Activated naive CD4-positive, alpha-beta T cell treated with anti-CD3 and anti-CD28 coated beads for 36 hours (primary cell): ENCODE data around the gene IL13RA1. TPM values are rescaled to one million over a fixed set of nuclear protein-coding genes. Genes with fewer than 3 reads are reported as not detected.
"Not testable (repeated sequence)": the region's sequence is repeated elsewhere in the genome, so short reads cannot be mapped to it uniquely, and the experiment has no call there.

Source experiments
- CTCF ChIA-PET: fragments of 350-600 bp; sonication (Branson Sonifier 250); formaldehyde crosslinking; loops from one replicate; lab custom pipeline; 2021; ENCODE audit warnings: antibody characterized with exemption; lab: Charles Lee
- DNase-seq: peaks from one replicate; pipeline ENCODE4 v3.0.0-alpha.2; 2020
- H3K27ac Mint-ChIP-seq: one replicate; pipeline ENCODE4 v1.8.0; 2021; ENCODE audit warnings: mild to moderate bottlenecking, mixed read lengths
- H3K27me3 Mint-ChIP-seq: one replicate; pipeline ENCODE4 v1.8.0; 2021; ENCODE audit warnings: low read depth, mixed read lengths
- H3K36me3 Mint-ChIP-seq: one replicate; pipeline ENCODE4 v1.8.0; 2021; ENCODE audit warnings: low read depth, mixed read lengths
- H3K4me1 Mint-ChIP-seq: one replicate; pipeline ENCODE4 v1.8.0; 2021; ENCODE audit warnings: low read depth, mixed read lengths
- H3K4me3 Mint-ChIP-seq: one replicate; pipeline ENCODE4 v1.8.0; 2021; ENCODE audit warnings: mild to moderate bottlenecking, moderate library complexity, mixed read lengths
- H3K9me3 Mint-ChIP-seq: one replicate; pipeline ENCODE4 v1.8.0; 2021; ENCODE audit warnings: mixed read lengths
- intact Hi-C: fragments of 100-400 bp; cut with micrococcal nuclease; formaldehyde crosslinking; loops from one replicate; pipeline ENCODE4 v1.15.1; 2023
- total RNA-seq, 2 experiments: library from RNA; stranded (reverse); gene quantifications; one replicate each; pipeline ENCODE4 v1.2.3, GENCODE V29; 2021

IL13RA1 gene
- total RNA-seq, result 1 to 10 TPM; 1.8 to 1.9 TPM

DNA sequence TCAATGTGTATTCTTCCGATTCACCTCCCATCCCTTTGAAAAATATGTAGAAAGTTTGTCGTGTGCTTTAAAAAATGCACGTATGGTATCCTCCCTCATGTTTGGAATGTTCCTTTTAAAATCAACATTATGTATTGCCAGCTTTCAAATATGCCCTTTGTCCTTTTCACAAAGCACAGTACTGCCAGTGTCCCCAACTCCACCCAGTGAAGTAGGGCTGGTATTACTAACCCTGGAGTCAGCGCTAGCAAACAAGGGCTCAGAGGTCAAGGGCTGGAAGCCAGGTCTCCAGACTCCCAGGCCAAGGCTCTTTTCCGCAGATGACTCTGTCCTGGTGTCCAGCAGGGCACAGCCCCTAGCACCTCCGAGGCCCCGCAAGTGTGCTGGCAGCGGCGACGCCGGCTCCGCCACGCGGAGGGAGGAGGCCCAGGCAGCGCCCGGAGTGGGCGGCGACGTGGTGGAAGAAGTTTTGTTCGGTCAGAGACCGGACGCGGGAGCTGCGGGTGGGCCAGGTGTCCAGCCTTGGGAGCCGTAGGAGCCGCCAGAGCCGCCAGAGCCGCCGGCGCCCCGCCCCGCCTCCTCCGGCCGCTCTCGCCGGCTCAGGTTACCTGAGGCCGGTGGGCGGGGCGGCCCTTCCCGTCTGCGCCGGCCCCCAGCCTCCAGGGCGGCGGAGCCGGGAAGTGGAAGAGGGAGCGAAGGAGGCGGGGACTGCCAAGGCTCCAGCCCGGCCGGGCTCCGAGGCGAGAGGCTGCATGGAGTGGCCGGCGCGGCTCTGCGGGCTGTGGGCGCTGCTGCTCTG is at the start of gene IL13RA1:
TSS of gene IL13RA1 (plus strand) at position 720 of the 799 bp plus-strand sequence. CDS start at position 753, 33 bp downstream.
- Mint-ChIP-seq H3K27ac (no peak within 1 kb of the TSS), H3K36me3 (no peaks in the 10 kb centered on the region), H3K4me1 (peaks cover 5% of the 10 kb centered on the region), H3K4me3 (peak within 1 kb of the TSS; percentile 54), H3K9me3 (no peaks in the 10 kb centered on the region), H3K27me3 (peaks cover 18% of the 10 kb centered on the region)
- intact Hi-C loops, result loop anchor here (5.0 kb wide), 1 partner anchor 95 kb away; no protein-coding TSS in a partner anchor
- CTCF ChIA-PET, result no interaction called here
- peak; percentile 38 for DNase-seq

DNA sequence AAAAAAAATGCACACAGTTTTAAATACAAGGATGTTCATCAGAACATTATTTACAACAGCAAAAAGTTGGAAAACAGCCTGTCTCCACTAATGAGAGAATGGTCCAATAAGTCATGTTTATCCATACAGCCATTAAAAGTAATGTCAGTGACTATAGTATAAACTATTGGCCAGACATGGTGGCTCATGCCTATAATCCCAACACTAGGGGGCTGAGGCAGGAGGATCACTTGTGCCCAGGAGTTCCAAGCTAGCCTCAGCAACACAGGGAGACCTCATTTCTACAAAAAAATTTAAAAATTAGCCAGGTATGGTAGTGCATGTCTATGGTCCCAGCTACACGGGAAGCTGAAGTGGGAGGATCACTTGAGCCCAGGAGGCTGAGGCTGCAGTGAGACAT is 48.1 kb upstream of the IL13RA1 start:
- H3K27me3 Mint-ChIP-seq, result no peaks in the 10 kb centered on the region
- no peaks in the 10 kb centered on the region for H3K9me3 Mint-ChIP-seq
- CTCF ChIA-PET, result no interaction called here
- H3K4me1 Mint-ChIP-seq, result peaks cover 2% of the 10 kb centered on the region
- peaks cover 3% of the 10 kb centered on the region for H3K36me3 Mint-ChIP-seq
- DNase-seq, result no peak
- H3K4me3 Mint-ChIP-seq, result no peak overlapping the region
- H3K27ac Mint-ChIP-seq, result no peak overlapping the region
- intact Hi-C loops, result no loop called here

DNA sequence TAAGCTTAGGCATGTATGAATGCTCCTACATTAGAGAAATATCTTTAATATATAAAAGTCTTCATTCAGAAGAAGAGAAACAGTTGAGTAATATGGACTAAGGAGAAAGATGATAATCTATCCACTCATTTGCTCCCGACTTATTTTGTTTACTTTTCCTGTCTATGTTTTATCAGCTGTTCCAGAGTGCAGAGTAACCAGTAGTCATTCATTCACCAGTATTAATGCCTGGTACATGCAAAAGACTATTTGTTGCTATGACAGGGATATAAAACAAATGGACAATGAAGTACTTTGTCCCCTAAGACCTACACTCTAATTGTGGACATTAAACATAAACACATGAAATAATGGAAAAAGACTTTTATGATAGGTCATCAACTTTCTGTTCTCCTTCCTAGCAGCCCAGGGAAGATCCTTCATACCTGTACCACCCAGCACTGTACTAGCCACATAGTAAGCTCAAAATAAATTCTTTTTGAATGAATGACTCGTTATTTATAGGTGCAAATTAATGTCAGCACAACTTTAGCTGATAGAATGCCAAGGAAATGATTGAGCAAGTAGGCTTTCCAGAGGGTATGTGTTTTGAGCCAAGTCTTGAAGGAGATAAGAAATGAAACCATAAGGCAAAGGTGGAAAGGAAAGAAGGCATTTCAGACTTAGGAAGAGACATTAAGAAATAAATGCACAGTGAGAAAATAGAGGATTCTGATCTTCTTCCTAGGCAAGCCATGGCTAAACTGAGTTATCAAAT is 45.0 kb upstream of the IL13RA1 start:
- intact Hi-C loops, result no loop called here
- CTCF ChIA-PET, result no interaction called here
- no peak overlapping the region for H3K4me3 Mint-ChIP-seq
- no peaks in the 10 kb centered on the region for H3K9me3 Mint-ChIP-seq
- no peaks in the 10 kb centered on the region for H3K27me3 Mint-ChIP-seq
- no peaks in the 10 kb centered on the region for H3K4me1 Mint-ChIP-seq
- H3K36me3 Mint-ChIP-seq, result peaks cover 3% of the 10 kb centered on the region
- DNase-seq, result no peak
- H3K27ac Mint-ChIP-seq, result peak overlapping the region; percentile 50

DNA sequence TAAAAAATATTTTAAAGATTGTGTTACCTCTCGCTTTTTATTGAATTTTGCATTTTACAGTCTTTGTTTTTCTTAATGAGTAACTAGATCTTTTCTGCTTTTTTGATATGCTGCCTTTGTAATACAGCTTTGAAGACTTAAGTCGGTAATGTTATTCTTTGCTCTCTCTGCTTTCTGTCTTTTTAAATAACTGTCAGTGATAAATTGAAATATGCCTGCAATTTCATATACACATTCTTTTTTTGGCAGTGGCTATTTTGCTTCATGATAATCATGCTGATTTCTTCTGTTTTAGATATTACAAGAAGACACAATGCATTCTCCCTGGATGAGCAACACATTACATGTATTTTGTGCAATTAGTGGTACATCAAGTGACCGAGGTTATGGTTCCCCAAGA is 42.0 kb upstream of the IL13RA1 start:
- Mint-ChIP-seq H3K27me3 (no peaks in the 10 kb centered on the region), H3K27ac (no peak overlapping the region), H3K4me1 (no peaks in the 10 kb centered on the region), H3K9me3 (no peaks in the 10 kb centered on the region), H3K4me3 (no peak overlapping the region), H3K36me3 (peaks cover 5% of the 10 kb centered on the region)
- DNase-seq, result no peak
- intact Hi-C loops, result no loop called here
- CTCF ChIA-PET, result no interaction called here

DNA sequence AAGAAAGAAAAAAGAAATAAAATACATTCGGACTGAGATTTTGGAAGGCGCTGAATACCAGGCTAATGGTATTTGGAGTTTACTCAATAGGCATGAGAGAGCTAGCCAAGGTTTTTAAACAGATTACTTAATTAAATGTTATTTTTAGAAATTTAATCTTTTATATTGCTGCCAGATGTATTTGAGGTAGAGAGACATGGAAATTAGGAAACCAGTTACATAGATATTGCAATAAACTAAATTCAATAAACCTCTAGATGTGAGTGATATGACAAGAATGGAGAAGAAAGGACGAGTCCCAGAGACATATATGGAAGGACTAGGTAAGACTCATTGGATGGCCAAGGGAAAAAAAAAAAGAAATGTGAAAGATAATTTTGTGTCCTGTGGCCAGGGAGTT is 38.5 kb upstream of the IL13RA1 start:
- H3K4me1 Mint-ChIP-seq, result no peaks in the 10 kb centered on the region
- no peak for DNase-seq
- CTCF ChIA-PET, result no interaction called here
- H3K36me3 Mint-ChIP-seq, result peaks cover 4% of the 10 kb centered on the region
- no peak overlapping the region for H3K4me3 Mint-ChIP-seq
- no peak overlapping the region for H3K27ac Mint-ChIP-seq
- H3K9me3 Mint-ChIP-seq, result no peaks in the 10 kb centered on the region
- H3K27me3 Mint-ChIP-seq, result no peaks in the 10 kb centered on the region
- intact Hi-C loops, result no loop called here

DNA sequence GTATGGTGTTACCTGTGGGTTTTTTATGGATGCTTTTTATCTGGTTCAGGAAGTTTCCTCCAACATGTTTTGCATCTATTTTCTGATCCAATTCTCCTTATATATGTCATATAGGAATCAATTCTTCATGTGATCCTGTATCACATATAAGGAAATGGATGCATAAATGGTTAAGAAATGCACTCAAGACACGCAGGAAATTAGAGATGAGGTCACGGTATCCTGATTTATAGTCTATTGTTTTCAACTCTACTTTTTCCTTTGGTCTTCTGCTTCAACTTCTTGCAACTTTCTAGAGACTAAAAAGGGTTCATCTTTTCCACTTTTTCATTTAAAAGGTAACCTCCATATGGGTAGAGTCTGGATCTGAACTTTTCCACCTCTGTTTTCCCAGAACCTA is 33.6 kb upstream of the IL13RA1 start:
- H3K4me1 Mint-ChIP-seq, result peaks cover 2% of the 10 kb centered on the region
- no peak for DNase-seq
- no peak overlapping the region for H3K27ac Mint-ChIP-seq
- H3K36me3 Mint-ChIP-seq, result no peaks in the 10 kb centered on the region
- intact Hi-C loops, result no loop called here
- CTCF ChIA-PET, result no interaction called here
- H3K27me3 Mint-ChIP-seq, result no peaks in the 10 kb centered on the region
- no peak overlapping the region for H3K4me3 Mint-ChIP-seq
- no peaks in the 10 kb centered on the region for H3K9me3 Mint-ChIP-seq

DNA sequence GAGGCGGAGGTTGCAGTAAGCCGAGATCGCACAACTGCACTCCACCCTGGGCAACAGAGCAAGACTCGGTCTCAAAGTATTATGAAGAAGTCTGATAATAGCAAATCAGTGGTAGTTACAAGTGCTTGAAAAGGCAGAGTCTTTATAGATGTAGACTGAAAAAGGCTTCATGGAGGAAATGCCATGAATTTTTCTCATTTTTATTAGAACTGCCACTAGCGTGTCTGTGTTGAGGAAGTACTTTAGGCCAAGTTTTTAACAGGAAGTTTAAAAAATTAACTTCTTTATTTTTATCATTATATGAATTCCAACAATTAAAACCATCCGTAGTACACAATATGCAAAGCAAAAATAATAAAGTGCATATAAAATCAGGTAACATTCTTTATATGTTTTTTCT is 32.8 kb upstream of the IL13RA1 start:
- DNase-seq, result no peak
- H3K27me3 Mint-ChIP-seq, result no peaks in the 10 kb centered on the region
- no peak overlapping the region for H3K4me3 Mint-ChIP-seq
- intact Hi-C loops, result no loop called here
- H3K9me3 Mint-ChIP-seq, result no peaks in the 10 kb centered on the region
- peaks cover 2% of the 10 kb centered on the region for H3K4me1 Mint-ChIP-seq
- H3K27ac Mint-ChIP-seq, result no peak overlapping the region
- H3K36me3 Mint-ChIP-seq, result no peaks in the 10 kb centered on the region
- CTCF ChIA-PET, result no interaction called here

DNA sequence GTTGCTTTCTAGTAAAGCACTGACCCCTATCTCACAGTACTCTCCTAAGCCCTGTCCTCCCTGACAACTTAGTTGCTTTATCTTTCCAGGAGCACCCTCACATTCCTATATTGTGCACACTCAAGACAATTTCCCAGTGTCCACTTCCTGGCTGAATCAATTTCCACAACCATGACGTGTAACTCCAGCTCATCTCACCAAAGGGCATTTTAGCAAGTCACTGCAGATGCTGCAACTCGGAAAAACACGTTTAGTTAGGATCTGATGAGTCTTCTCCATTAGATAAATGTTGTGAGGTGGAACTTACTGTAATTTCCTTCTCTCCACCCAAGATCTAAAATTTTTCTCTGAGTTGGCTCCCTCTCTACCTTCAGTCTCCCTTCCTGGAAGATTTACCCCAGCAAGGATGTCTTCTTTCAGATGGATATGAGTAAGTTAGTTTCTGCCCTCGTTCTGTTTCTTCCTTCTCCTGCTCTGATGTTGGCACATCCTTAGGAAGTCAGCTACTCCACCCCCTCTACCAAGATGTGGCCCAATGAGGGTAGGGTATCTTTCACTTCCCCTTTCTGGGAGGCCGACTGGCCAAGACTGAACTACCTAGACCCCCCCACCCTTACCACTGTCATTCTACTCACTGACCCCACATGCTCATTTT is 28.8 kb upstream of the IL13RA1 start:
- CTCF ChIA-PET, result no interaction called here
- Mint-ChIP-seq H3K36me3 (no peaks in the 10 kb centered on the region), H3K27ac (no peak overlapping the region), H3K4me1 (peaks cover 2% of the 10 kb centered on the region), H3K9me3 (no peaks in the 10 kb centered on the region), H3K27me3 (no peaks in the 10 kb centered on the region), H3K4me3 (no peak overlapping the region)
- DNase-seq, result no peak
- intact Hi-C loops, result no loop called here

DNA sequence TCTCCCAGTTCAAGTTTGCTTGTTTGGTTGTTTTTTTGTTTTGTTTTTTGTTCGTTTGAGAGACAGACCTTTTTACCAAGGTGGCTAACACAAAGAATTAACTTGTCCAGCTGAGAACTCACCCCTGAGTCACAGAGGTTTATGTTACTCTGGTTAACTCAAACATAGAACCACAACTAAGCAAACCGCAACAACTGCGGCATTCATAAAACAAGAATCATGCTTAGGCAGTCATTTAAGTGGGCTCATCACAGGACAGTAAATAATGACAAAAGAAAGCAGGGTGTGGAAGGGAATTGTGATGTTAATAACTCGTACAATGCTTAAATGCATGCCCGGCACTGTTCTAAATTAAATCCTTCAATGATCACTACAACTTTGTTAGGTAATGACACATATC is 24.7 kb upstream of the IL13RA1 start:
- DNase-seq, result no peak
- Mint-ChIP-seq H3K27ac (no peak overlapping the region), H3K36me3 (no peaks in the 10 kb centered on the region), H3K4me1 (peaks cover 2% of the 10 kb centered on the region), H3K9me3 (no peaks in the 10 kb centered on the region), H3K27me3 (no peaks in the 10 kb centered on the region), H3K4me3 (no peak overlapping the region)
- intact Hi-C loops, result no loop called here
- CTCF ChIA-PET, result no interaction called here

DNA sequence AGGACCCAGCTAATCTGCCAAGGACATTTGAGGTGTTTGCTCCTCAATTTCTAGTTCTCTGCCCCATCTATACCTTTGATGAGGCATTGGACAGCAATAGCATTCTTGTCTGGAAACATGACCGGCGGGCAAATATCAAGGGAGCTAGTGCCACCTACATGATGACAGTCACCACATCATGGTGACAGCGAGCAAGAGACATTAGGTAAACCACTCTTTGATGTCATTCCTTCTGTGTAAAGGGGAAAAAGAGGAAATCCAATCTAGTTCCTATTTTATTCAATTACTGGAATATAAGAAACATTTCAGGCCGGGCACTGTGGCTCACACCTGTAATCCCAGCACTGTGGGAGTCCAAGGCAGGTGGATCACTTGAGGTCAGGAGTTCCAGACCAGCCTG is 20.7 kb upstream of the IL13RA1 start:
- H3K27ac Mint-ChIP-seq, result no peak overlapping the region
- H3K36me3 Mint-ChIP-seq, result no peaks in the 10 kb centered on the region
- H3K4me3 Mint-ChIP-seq, result no peak overlapping the region
- H3K4me1 Mint-ChIP-seq, result no peaks in the 10 kb centered on the region
- no peak for DNase-seq
- intact Hi-C loops, result no loop called here
- no peaks in the 10 kb centered on the region for H3K9me3 Mint-ChIP-seq
- CTCF ChIA-PET, result no interaction called here
- no peaks in the 10 kb centered on the region for H3K27me3 Mint-ChIP-seq

DNA sequence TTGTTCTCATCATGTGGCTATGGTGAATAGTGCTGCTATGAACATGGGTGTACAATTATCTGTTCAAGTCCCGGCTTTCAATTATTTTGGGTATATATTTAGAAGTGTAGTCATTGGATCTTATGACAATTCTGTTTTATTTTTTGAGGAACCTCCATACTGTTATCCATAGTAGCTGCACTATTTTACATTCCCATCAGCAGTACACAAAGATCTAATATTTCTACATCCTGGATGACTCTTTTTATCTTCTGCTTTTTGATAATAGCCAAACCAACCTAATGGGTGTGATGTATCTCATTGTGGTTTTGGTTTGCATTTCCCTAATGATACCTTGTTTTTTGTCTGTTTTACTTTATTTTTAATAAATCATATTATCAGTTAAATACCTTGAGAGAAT is 12.9 kb upstream of the IL13RA1 start:
- Mint-ChIP-seq H3K27ac (no peak overlapping the region), H3K9me3 (no peaks in the 10 kb centered on the region), H3K27me3 (no peaks in the 10 kb centered on the region), H3K36me3 (no peaks in the 10 kb centered on the region), H3K4me3 (no peak overlapping the region), H3K4me1 (no peaks in the 10 kb centered on the region)
- CTCF ChIA-PET, result no interaction called here
- DNase-seq, result no peak
- intact Hi-C loops, result no loop called here

DNA sequence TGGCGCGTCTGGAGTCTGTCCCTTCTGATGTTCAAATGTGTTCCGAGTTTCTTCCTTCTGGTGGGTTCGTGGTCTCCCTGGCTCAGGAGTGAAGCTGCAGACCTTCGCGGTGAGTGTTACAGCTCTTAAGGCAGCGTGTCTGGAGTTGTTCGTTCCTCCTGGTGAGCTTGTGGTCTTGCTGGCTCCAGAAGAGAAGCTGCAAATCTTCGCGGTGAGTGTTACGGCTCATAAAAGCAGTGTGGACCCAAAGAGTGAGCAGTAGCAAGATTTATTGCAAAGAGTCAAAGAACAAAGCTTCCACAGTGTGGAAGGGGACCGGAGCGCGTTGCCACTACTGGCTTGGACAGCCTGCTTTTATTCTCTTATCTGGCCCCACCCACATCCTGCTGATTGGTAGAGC is 11.5 kb upstream of the IL13RA1 start:
- H3K4me1 Mint-ChIP-seq, intact Hi-C loops, H3K4me3 Mint-ChIP-seq, H3K36me3 Mint-ChIP-seq, CTCF ChIA-PET, H3K27me3 Mint-ChIP-seq, H3K27ac Mint-ChIP-seq, DNase-seq, H3K9me3 Mint-ChIP-seq: not testable (repeated sequence)
